ENCODE measurements around the gene NDST3.

DNA sequence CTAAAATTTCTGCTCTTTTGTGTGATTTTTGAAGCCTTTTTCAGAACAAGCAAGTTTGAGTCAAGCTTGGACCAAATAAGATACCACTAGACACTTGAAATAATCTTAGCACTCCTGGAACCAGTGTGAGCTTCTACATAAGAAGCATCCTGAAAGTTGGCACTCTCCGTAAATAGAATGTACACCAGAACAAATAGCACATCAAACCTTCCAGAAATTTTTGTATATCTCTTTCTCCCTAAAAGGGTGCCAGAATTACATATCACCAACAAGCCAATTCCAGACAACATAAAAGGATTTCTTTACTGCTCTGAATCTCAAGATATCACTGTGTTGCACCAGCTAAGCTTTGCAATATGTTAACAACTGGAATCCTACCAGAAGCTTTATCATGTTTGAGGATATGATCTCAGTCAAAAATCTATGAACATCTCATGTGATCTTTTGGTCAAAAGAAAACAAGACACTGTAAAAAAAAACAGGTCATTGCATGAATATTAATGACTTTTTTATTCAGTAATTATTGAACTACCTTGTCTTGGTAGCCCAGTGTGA is 201.4 kb downstream of the NDST3 start:
- TF ChIP-seq EZH2 (IDR thresholded peaks at IDR 0.05) (no peak), POLR2AphosphoS5 (IDR thresholded peaks at IDR 0.05; ENCODE audit: borderline replicate concordance, low read depth, low read length) (no peak)
